ENCODE data around the gene MS4A14.
"Not testable (repeated sequence)": the region's sequence is repeated elsewhere in the genome, so short reads cannot be mapped to it uniquely, and the experiment has no call there.

MS4A14 gene, protein sequence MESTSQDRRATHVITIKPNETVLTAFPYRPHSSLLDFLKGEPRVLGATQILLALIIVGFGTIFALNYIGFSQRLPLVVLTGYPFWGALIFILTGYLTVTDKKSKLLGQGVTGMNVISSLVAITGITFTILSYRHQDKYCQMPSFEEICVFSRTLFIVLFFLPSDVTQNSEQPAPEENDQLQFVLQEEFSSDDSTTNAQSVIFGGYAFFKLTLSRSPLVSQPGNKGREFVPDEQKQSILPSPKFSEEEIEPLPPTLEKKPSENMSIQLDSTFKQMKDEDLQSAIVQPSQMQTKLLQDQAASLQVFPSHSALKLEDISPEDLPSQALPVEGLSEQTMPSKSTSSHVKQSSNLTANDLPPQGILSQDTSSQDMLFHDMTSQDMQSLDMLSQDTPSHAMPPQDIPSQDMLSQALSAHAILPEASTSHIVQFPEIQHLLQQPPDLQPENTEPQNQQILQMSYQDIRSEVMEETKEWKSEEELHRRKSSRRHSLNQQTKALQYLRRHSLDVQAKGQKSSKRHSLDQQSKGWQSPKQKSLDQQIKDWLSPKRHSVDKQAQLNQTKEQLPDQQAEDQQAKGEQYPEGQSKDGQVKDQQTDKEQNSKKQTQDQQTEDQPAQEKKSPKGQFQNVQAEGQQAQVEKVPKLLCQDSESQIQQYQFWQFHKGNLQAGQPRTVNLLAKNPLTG

DNA sequence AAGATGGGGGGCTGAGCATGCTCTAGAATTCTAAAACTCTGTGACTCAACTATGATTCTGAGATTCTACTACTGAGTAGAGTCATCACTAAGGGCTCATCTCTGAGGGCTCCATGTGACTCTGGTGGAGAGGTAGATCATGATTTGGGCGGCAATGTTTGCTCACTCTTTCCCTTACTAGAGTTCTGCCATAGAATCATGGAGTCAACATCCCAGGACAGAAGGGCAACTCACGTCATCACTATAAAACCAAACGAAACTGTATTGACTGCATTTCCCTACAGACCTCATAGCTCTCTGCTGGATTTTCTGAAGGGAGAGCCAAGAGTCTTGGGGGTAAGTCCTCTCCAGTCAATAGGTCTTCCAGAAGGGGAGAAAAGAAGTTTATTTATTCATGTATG lies at the start of gene MS4A14:
MS4A14 (plus strand) TSS at position 78 of the 400 bp plus-strand sequence; CDS start at position 198, 120 bp downstream.
- no peak for DNase-seq

DNA sequence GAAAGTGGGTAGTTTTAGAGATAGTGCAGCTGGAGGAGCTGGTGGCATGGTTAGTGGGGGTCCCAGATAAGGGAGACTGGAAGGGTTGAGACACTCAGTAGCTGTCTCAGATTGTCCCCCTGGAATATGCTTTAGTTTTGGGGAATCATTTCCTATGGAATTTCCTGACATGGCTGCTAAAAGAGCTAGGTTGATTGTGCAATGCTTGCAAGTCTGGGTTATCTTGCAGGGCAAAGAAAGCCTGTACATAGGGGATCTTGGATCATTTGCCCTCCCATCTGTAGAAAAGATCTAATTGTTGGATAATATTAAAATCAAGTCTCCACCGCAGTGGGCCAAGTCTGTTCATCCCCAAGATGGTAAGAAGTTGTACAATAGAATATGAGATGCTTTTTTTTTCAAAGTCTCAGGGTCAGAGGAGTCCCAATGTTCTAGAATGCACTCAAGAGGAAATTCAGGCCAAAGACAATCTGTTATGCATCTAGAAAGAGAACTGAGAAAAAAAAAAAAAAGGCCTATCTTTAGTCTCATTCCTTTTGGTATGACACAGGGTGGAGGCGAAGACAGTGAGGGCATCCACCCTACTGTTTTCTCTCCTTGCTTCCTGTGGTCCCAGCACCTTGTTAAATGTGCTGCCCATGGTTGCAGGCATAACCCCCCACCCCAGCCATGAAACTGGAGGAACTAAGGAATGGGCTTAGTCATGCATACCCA lies 49.0 kb upstream of the MS4A14 start:
- no peak for DNase-seq

DNA sequence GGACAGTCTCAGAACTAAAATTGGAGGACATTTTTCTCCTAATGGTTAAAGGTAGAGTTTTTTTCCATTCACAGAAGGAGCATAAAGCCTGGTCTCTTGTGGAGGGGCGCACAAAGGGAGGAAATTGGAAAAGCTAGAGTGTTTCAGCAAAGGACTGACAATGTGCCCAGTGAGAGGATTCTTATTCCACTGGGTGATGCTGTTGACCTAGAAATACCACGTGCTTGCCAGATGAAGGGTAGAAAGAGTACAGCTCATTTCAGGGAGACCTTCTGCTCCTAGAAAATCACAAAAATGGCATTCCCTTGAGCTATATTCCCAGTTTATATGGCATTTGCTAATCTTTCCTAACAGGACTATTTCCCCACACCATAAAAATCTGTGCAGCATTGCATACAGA lies 48.1 kb upstream of the MS4A14 start:
- no peak for DNase-seq

DNA sequence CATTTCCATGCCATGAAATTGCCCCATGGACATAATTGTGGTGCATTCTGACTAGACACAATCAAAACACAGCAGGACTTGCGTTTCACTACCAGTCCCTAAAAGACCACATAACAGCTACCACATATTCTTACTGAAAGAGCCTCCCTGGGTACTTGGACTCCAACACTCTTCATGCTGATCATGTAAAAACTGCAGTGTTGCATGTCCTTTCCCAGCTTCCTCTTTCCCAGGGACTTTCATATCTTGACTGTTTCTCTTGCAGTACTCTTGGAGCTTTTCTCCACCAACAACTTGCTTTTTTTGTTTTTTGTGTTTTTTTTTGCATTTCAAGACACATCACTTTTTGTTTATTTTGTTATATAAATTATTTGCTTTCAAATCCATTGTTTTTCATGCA lies 46.3 kb upstream of the MS4A14 start:
- no peak for DNase-seq

DNA sequence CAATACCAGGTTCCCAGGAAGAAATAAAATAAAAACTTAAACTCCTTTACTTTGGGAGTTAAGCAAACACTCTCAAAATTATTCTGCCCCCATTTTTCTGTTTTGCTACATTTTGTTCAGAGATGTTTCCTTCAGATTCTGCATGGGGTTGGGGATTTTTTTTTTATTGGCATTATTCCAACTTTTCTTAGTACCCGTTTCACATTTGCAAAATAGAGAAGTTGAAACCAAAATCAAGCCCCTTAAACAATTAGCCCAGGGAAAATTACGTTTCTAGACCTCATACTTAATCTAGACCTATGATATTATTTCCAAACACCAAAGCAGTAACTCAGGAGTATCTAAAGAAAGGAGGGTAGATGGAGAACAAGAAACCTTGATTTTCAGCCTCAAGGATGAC lies 38.5 kb upstream of the MS4A14 start:
- DNase-seq = no peak

DNA sequence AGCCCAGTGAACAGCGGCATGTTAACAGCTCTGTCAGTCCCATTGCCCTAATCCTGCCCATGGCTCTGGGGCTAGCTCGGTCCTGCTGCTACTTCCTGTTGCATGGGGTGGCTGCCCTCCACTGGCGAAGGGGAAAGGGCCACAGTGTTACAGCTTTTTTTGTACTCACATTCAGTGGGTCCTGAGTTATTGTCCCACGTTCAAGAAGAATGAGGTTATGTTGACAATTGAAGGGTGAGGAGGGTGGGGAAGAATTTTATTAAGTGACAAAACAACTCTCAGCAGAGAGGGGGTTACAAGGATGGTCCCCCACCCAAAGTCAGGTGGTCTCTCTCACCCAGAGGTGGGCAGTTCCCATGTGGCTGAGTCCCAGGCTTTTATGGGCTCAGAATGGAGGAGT lies 35.6 kb upstream of the MS4A14 start:
- no peak for DNase-seq

DNA sequence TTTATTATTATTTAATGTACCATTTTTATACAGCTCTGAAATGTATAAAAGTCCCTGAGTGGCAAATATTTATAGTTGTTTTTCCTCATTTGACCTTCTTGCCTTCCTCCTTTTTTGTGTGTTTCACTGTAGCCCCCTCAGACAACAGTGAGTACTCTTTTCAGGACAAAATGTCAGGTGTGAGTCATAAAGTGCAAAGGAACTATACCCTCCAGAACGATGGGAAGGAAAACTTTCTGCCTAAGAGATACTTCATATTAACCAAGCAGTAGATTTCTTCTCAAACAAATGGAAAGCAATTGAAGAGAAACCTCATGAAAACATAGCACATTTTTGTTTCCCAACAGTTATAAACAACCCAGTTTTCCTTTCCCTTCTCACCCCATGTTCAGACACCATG lies 34.0 kb upstream of the MS4A14 start:
- DNase-seq = no peak

DNA sequence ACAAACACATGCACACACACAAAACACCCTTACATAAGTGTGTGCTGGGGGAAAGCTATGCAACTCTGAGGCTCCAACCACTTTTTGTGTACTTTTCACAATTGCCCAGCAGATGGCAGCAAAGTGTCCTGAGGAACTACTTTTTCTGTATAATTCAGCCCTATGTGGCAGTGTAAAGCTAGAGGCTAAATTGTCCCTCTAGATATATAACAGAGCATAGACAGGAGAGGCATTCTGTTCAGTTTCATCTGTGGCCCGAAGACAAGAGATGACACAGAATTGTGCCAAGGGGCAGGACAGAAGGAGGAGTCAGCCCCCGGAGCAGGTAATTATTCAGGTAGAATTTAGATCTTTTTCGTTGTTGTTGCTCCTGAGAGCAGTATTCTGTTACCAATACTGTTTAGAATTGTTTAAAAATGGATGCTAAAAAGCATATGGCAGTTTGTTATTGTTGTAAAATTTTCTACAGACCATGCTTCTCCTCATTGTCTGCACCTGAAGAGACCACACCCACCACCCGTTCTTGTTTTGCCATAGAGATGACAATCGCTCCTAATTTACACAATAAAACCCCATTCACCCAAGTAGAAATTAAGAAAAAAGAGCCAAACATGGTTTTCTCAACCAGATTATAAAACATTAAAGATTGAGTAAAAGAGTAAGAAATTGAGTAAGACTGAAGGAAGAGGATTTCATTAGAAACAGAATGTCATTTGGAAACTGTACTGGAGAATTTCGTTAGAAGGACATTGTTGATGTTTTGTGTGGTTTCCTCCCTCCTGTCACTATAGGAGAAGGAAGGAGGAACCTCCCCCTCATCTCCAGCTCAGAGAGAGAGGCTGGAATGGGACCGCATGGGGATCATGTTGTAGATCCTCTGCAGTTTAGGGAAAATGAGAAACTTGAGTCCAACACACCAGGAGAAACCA lies 32.5 kb upstream of the MS4A14 start:
- peak; percentile 65 for DNase-seq

DNA sequence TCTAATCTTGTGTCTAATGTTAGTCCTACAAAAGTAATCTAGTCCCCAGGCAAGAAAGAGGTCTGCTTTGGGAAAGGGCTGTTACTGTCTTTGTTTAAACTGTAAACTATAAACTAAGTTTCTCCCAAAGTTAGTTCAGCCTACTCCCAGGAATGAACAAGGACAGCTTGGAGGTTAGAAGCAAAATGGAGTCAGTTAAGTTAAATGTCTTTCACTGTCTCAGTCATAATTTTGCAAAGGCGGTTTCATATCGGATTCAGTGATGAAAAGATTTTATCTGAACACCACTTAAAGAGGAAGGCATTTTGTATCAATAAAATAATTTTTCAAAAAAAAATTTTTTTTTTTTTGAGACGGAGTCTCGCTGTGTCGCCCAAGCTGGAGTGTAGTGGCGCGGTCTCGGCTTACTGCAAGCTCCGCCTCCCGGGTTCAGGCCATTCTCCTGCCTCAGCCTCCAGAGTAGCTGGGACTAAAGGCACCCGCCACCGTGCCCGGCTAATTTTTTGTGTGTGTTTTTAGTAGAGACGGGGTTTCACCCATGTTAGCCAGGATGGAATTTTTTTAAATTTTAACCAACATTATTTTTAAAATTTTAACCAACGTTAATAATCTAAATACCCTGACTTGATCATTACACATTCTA lies 29.9 kb upstream of the MS4A14 start:
- not testable (repeated sequence) for DNase-seq

DNA sequence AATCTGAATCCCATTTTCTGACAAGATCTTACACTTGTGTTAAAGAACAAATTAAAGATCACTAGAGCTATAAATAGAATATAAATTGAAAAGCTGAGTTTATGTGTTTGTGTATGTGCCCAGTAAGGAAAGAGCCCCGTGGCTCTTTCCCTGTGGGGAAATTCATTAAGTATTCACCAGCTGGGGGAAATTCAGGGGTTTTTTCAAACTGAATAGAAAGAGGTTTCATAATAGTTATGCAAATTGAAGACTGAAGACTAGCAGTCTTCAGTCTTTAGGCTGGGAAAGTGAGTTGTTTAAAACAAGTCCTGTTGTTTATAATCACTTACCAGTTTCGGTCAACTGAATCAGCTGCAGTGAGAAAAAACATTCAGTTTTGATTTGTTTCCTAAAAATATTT lies 29.2 kb upstream of the MS4A14 start:
- DNase-seq = no peak

DNA sequence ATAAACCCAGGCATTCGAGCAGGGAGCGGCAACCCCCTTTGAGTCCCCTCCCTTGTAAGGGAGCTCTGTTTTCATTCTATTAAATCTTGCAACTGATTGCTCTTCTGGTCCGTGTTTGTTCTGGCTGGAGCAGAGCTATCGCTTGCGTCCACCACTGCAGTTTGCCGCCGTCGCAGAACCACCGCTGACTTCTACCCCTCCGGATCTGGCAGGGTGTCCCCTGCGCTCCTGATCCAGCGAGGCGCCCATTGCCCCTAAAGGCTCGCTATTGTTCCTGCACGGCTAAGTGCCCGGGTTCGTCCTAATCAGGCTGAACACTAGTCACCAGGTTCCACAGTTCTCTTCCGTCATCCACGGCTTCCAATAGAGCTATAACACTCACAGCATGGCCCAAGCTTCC lies 28.4 kb upstream of the MS4A14 start:
- no peak for DNase-seq

DNA sequence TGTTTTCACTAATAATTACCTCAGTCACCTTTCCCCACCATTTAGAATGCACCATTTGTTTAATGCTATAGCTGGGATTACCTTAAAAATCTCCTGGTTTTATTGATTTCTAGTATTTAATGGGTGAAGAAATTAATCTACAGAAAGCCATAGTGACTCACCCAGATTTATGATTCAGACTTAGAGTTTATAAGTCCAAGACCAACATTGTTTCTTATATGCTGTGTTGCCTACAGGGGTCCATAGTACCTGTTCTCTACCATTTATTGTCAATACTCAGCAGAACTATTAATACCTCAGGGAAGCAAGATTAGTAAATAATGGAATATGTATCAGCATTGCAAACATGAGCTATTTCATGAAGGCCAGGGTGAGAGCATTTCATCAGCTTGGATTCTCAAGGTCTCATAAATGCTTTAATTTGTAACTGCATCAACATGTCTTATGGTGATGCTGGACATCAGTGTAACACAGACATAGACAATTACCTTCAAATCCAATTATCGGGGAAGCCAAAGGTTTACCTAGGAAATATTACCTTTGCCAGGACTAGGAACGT lies 25.9 kb upstream of the MS4A14 start:
- no peak for DNase-seq

DNA sequence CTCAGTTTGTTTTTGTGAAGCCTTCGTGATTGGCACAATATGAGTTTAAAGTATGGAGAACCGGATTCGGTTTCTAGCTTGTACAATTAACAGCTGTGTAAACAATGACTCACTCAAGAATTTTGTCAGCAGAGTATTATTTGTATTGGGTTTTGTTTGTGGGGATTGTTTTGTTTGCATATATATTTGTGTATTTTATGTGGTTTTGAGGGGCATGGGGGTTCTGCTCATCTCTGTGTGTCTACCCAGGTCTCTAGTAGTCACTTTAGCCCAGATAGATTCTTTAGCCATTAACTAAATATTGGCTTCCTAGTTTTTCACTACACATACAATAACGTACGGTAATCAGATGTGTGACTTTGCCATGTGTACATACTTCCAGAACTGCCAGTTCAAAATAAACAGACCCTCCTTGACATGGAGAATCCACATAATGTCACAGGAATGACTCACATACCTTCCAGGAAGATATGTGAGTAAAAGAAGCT lies 25.4 kb upstream of the MS4A14 start:
- no peak for DNase-seq

DNA sequence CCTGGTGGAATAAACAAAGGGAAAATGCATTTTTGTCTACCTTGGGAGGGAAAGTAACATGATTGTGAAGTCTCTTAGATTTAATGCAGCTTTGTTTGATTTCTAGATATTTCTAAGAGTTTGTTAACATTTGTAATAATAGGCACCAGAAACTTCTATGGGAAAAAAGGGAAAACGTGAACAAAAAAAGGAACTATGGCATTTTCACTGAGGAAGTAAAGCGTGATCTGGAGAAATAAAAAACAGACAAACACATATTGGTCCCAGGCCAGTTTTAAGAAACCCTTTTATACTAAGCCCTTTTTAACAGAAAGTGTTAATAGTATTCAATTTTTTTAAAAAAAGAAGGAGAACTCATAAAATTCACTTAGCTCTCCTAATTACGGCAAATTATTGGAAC lies 24.9 kb upstream of the MS4A14 start:
- DNase-seq = no peak

DNA sequence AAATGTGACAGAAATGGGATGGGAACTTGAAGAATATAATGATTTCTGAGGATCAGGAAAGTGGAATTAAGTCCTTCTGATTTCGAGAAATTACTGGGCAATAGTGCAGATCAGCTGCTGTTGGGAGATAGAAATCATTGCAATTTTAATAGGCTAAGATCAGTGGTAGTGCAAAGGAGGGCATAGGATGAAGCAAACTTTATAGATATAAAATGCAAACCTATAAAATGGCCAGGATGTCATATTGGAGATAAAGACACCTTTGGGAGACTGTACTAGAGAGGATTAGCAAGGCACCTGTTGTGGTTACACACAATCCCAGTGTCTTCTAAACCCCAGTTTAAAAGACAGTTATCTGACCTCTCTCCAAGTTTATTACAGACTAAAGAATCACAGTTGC lies 24.4 kb upstream of the MS4A14 start:
- no peak for DNase-seq

DNA sequence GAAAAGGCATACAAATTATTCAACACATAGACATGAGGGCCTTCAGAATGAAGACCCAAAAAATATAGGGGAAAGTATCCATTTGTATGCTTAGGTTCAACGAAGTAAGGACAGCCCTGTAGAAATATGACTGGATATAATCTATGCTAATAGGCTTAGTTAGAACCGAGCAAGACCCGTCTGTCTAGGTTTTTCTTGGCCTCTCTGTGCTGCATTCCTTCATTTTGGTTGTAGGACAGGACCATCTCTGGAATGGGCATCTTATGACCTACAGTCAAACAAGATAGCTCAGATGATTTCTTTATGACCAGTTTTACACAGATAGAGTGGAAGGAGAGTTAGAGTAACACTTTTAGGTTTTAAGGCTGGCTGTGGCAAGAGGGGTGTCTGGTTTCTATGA lies 23.5 kb upstream of the MS4A14 start:
- no peak for DNase-seq

DNA sequence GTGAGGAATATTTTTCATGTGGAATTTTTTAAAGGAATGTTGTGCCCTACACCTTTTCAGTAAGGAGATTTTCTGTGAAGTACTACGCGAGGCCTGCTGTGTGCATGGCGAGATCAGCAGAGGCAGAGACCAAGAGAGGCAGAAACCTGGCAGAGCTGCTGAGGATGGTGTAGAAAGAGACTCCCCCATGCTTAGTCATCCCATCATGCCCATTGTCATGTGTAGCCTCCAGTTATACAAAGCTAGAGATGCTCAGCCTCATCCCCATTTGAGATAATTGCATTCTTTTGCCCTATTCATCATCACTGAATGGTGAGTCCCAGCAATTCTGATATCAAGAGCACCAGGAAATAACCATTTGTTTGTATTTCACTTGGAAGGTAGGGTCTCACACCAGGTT lies 20.9 kb upstream of the MS4A14 start:
- no peak for DNase-seq

DNA sequence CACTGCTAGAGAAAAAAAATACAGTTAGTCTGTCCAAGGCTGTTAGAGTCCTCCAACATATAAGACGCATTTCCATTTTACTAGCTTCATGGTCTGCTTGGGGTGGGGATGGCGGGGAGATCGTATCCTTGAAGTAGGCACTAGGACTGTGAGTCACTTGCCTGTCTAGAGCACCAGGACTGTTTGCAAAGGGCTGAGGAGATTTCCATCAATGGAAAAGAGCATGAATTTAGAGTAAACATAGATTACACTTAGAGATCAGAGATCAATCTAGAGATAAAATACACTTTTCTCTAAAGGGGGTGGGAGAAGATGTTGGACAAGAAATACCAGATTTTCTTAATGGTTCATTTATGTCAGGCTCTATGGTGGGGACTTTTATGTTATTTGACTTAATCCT lies 19.7 kb upstream of the MS4A14 start:
- DNase-seq = no peak

DNA sequence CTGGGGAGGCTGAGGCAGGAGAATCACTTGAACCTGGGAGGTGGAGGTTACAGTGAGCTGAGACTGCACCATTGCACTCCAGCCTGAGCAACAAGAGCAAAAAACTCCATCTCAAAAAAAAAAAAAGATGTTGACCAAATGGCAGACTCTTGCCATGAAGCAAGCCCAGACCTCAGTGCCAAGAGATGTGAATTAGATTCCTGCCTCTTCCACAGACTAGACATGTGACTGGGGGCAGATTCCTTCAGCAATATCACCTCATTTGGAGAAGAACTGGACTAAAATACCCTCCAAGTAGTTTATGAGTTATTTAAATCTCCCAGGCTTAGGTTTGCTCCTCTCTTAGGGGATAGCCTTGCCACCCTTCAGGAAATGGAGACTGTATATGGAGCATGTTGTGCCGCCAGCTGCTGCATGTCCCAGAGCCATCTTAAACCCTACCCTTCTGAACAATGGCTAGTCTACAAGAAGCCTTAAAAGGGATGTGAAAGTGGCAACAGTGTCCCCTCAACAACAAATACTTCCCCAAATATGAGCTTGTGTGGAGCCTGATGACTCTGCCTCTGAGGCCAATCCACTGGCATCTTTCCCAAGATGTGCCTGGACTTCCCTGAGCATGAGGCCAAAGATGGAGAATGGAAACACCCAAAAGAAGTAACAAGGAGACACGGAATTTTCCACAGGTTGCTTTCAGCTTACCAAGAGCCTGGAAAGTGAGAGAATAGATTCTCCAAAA lies 18.7 kb upstream of the MS4A14 start:
- peak; percentile 11 for DNase-seq

DNA sequence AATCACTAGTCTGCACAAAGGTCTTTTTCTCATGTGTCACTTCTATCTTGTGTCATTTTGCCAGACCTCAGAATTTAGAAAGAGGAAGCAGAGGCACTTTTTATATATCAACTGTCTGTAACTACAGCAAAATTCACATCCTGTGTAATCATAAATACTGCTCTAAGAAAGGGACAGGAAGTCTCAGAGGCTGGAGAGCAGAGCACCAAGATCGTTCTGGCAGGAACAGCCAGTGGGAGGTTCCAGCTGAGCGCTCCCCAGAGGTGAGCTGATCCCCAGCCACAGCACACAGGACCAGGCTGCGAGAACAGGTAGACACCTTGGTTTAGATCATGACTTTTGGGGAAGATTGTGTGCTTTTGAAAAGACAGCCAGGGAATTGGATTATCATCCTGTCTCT lies 17.9 kb upstream of the MS4A14 start, which contains the start of gene MS4A7:
MS4A7 (plus strand) TSS at position 179 of the 400 bp plus-strand sequence. CDS start 4,610 bp downstream, outside the sequence.
- no peak for DNase-seq

All from CD4-positive, alpha-beta T cell treated with Interleukin-10 for 1 hour (primary cell).